Measurements from ENCODE around the gene AHRR. TPM values are rescaled to one million over a fixed set of nuclear protein-coding genes. Genes with fewer than 3 reads are reported as not detected.
"Not testable (repeated sequence)": the region's sequence is repeated elsewhere in the genome, so short reads cannot be mapped to it uniquely, and the experiment has no call there.

AHRR gene
- total and polyA plus RNA-seq, 9 donors, result 1.4 to 6.9 (median 2.8) TPM

DNA sequence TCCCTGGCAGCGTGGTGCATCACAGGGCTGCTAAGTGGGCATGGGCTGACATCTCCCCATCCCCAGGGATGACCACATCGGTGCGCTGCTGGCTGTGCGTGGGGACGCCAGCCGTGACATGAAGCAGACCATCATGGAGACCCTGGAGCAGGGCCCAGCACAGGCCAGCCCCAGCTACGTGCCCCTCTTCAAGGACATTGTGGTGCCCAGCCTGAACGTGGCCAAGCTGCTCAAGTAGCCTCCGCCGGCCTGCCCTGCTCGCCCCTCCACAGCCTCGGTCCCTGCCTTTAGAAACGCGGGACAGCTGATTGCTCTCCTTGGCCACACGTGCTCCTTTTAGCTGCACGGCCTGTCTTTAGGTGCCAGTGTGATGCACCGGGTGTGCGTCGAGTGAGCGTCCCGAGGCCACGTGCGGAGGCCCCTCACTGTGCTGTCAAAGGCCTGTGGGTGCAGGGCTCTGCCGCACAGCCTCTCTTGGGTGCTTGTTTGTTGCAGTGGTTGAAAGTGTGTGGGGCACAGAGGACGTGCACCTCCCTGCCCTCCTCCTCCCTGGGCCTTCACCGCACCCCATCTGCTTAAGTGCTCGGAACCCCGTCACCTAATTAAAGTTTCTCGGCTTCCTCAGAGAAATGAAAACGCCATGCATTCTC, 145.3 kb downstream of the AHRR start:
- Histone ChIP-seq H3K4me3 (ENCODE audit: low read length) (no peak overlapping the region), H3K27me3 (ENCODE audit: control insufficient read depth, insufficient read depth, low read length) (no peaks in the 10 kb centered on the region), H3K4me1 (ENCODE audit: control insufficient read depth, insufficient read depth, low read length) (peaks cover 7% of the 10 kb centered on the region), H3K9me3 (replicated peaks; ENCODE audit: control insufficient read depth, low read depth, low read length) (no peaks in the 10 kb centered on the region), H3K36me3 (ENCODE audit: control insufficient read depth, insufficient read depth, low read length) (peaks cover 70% of the 10 kb centered on the region), H3K27ac (ENCODE audit: low read length) (no peak overlapping the region)
- WGBS (ENCODE audit: insufficient coverage), result 91% methylated on average over 26 of the region's 30 CpGs
- DNase-seq, result no peak

DNA sequence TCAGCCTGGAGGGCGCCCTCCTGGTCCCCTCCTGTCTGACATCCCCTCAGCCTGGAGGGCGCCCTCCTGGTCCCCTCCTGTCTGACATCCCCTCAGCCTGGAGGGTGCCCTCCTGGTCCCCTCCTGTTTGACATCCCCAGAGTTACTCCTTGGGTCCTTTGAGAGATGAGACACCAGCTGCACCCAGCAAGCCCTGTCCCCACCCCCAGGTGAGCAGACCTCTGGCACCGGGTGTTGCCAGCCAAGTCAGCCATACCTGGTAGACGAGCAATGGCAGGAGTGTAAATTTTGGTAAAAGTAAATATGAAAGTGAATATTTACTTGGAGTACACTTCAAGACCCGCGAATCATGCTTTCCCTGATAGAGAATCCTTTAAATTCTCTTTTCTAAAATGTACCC, 146.9 kb downstream of the AHRR start:
- DNase-seq, result no peak
- no CpG with 5 or more reads among the region's 6 CpGs for WGBS (ENCODE audit: insufficient coverage)
- Histone ChIP-seq H3K36me3 (ENCODE audit: control insufficient read depth, insufficient read depth, low read length) (peaks cover 58% of the 10 kb centered on the region), H3K4me3 (ENCODE audit: low read length) (no peak overlapping the region), H3K9me3 (replicated peaks; ENCODE audit: control insufficient read depth, low read depth, low read length) (no peaks in the 10 kb centered on the region), H3K27ac (ENCODE audit: low read length) (no peak overlapping the region), H3K4me1 (ENCODE audit: control insufficient read depth, insufficient read depth, low read length) (peaks cover 13% of the 10 kb centered on the region), H3K27me3 (ENCODE audit: control insufficient read depth, insufficient read depth, low read length) (no peaks in the 10 kb centered on the region)

DNA sequence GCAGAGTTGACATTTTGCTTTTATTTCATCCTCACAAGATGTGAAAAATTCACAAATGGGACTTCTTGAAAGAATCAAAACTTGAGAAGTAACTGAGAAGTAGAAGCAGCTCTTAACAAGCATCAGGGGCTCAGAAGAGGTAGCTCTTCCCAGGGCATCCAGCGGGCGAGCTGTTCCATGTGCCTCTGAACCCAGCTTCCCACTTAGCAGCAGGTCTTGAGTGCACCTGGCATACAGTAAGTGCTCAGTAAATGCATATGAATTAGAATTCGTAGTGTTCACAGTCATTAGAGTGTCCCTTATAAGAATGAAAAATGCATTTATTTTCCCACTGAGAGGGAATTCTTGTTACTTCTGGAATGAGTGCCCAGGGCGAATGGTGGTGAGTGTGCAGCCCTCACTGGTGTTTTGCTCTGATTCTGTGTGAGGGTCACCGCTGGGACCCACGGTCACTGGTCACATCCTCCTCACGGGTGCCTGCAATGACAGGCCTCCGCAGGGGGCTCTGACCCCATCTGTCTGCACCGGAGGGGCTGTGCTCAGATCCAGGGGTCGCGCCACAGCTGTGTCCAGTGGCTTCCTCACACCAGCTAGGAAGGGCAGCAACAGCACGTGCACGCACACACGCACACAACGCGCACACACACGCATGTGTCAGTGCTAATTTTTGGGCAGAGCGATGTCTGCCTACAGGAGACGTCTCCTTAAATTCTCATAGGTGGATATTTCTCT, 148.4 kb downstream of the AHRR start:
- H3K27me3 ChIP-seq (ENCODE audit: control insufficient read depth, insufficient read depth, low read length), result peaks cover 2% of the 10 kb centered on the region
- DNase-seq, result no peak
- no peaks in the 10 kb centered on the region for H3K9me3 ChIP-seq (replicated peaks; ENCODE audit: control insufficient read depth, low read depth, low read length)
- no peak overlapping the region for H3K4me3 ChIP-seq (ENCODE audit: low read length)
- WGBS (ENCODE audit: insufficient coverage), result 88% methylated on average over 9 of the region's 19 CpGs
- H3K36me3 ChIP-seq (ENCODE audit: control insufficient read depth, insufficient read depth, low read length), result peaks cover 46% of the 10 kb centered on the region
- H3K4me1 ChIP-seq (ENCODE audit: control insufficient read depth, insufficient read depth, low read length), result peaks cover 19% of the 10 kb centered on the region
- H3K27ac ChIP-seq (ENCODE audit: low read length), result no peak overlapping the region

DNA sequence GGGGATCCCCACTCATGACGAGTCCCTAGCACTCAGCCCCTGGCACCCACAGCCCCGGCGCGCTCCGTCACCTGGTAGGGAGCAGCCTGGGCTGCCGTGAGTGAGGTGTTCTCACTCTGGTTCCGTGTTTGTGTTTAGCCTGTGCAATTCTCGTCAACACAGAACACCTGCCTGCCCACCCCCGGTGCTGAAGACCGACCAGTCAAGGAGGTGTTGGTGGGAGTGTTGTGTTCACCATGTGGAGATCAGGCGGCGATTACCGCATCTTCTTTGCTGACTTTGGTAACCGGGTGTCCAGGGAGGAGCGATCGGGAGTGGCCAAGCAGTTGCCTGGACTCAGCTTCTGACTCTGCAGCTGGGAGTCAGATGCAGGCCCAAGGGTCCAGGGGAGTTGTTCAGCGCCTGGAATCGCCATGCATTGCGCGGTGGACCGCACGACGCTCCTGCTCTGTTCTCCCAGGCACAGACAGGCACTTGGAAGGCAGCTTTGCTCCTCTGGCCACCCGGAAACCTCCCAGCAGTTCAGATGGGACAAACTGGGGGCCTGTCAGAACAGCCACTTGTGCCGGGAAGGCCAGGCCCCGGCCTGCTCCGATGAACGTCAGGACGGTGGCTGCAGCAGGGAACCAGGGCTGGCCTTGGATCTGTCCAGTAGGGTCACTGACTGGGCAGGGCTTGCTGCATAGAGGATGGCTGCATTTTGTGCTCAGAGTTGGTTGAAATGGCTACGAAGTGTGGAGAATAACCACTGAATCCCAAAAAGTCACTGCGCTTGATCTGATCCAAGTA, 149.6 kb downstream of the AHRR start:
- 80% methylated on average over 31 of the region's 31 CpGs for WGBS (ENCODE audit: insufficient coverage)
- Histone ChIP-seq H3K9me3 (replicated peaks; ENCODE audit: control insufficient read depth, low read depth, low read length) (no peaks in the 10 kb centered on the region), H3K4me1 (ENCODE audit: control insufficient read depth, insufficient read depth, low read length) (peaks cover 27% of the 10 kb centered on the region), H3K4me3 (ENCODE audit: low read length) (no peak overlapping the region), H3K27me3 (ENCODE audit: control insufficient read depth, insufficient read depth, low read length) (peaks cover 10% of the 10 kb centered on the region), H3K36me3 (ENCODE audit: control insufficient read depth, insufficient read depth, low read length) (peaks cover 34% of the 10 kb centered on the region), H3K27ac (ENCODE audit: low read length) (no peak overlapping the region)
- no peak for DNase-seq

DNA sequence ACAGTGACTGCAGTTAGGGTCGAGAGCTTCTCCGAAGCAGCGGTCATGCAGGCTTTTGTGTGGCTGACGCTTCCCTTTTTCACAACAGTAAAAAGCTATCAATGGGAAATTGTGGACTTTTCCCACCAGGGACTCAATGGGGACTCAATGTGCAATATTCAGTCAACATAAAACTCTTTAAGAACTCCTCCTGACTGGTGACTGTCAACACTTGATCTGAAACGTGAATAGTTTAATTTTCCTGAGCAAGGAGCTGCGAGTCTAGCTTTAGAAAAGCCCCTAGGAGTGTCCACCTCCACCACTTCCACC, 150.2 kb downstream of the AHRR start:
- no peak for DNase-seq
- H3K9me3 ChIP-seq (replicated peaks; ENCODE audit: control insufficient read depth, low read depth, low read length), result no peaks in the 10 kb centered on the region
- WGBS (ENCODE audit: insufficient coverage), result 68% methylated on average over 4 of the region's 6 CpGs
- H3K27me3 ChIP-seq (ENCODE audit: control insufficient read depth, insufficient read depth, low read length), result peaks cover 10% of the 10 kb centered on the region
- H3K27ac ChIP-seq (ENCODE audit: low read length), result no peak overlapping the region
- peaks cover 27% of the 10 kb centered on the region for H3K4me1 ChIP-seq (ENCODE audit: control insufficient read depth, insufficient read depth, low read length)
- H3K4me3 ChIP-seq (ENCODE audit: low read length), result peak overlapping the region; percentile 69
- peaks cover 28% of the 10 kb centered on the region for H3K36me3 ChIP-seq (ENCODE audit: control insufficient read depth, insufficient read depth, low read length)

DNA sequence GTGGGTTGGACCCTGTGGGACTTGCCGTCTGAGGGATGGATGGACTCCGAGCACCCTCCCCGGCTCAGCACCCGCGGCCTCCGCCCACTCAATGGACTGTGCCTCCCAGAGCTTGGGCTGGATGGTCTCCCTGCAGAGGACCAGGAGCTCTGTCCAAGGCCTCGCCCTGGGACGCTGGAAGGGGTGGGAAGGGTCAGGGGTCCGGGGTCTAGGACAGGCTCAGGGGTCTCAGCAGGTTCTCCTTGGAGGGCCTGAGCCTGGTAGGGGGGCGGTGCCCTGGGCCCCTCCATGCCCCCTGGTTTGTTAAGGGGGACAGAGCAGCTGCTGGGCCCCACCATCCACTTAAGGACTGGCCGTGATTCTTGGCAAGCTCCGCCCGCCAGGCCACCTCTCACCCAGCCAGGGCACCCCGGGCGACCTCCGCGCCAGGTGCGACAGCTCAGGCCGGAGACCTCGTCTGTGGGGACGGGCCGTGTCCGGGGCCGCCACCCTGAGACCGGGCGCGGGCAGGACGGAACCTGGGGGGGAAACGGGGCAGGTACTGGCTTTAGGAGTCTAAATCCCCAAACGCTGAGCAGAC, 150.7 kb downstream of the AHRR start:
- H3K4me1 ChIP-seq (ENCODE audit: control insufficient read depth, insufficient read depth, low read length), result peaks cover 27% of the 10 kb centered on the region
- 7% methylated on average over 24 of the region's 30 CpGs for WGBS (ENCODE audit: insufficient coverage)
- peaks cover 10% of the 10 kb centered on the region for H3K27me3 ChIP-seq (ENCODE audit: control insufficient read depth, insufficient read depth, low read length)
- no peak overlapping the region for H3K27ac ChIP-seq (ENCODE audit: low read length)
- DNase-seq, result no peak
- peak overlapping the region; percentile 69 for H3K4me3 ChIP-seq (ENCODE audit: low read length)
- no peaks in the 10 kb centered on the region for H3K9me3 ChIP-seq (replicated peaks; ENCODE audit: control insufficient read depth, low read depth, low read length)
- peaks cover 24% of the 10 kb centered on the region for H3K36me3 ChIP-seq (ENCODE audit: control insufficient read depth, insufficient read depth, low read length)

DNA sequence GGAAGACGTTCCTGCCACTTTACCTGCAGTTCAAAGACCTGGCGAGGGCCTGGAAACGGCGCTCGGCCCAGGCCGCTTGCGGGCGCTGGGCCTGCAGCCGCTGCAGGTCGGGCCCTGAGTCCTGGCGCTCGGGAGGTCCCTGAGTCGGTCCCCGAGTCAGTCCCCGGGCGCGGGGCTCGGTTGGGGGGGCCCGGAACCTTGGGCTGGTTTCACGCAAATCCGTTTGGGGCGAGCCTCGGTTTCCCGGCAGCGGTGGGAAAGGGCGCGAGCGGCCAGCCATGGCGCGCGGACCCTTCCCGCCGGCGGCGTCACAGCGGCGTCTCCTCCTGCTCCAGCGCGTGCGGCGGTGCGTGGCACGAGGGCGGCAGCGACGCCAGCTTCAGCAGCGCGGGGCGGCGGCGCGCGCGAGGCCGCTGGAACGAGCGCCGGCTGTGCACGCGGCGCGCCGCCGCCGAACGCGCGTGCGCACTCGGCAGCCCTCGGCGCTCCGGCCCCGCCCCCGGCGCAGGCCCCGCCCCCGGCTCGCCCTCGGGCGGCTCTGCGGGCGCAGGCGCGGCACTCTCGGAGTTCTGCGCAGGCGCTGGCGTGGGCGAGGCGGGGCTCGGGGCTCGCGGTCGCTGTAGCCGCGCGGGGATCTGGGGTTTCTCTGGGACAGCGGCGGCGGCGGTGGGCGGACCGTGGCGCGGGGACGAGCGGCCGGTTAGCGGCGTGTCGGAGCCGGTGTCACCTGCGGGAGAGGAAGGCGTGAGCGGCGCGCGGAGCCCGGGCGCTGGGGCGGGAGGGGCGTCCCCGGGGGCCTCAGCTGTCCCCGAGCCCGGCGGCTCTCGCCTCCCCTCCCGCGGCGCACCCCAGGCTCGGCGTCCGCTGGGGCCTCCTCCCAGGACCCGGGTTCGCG, 151.4 kb downstream of the AHRR start:
- peaks cover 23% of the 10 kb centered on the region for H3K36me3 ChIP-seq (ENCODE audit: control insufficient read depth, insufficient read depth, low read length)
- H3K27me3 ChIP-seq (ENCODE audit: control insufficient read depth, insufficient read depth, low read length), result peaks cover 10% of the 10 kb centered on the region
- WGBS (ENCODE audit: insufficient coverage), result under 1% methylated on average over 135 of the region's 137 CpGs
- peak; percentile 92 for DNase-seq
- no peaks in the 10 kb centered on the region for H3K9me3 ChIP-seq (replicated peaks; ENCODE audit: control insufficient read depth, low read depth, low read length)
- H3K27ac ChIP-seq (ENCODE audit: low read length), result no peak overlapping the region
- peak overlapping the region; percentile 78 for H3K4me3 ChIP-seq (ENCODE audit: low read length)
- peaks cover 27% of the 10 kb centered on the region for H3K4me1 ChIP-seq (ENCODE audit: control insufficient read depth, insufficient read depth, low read length)

DNA sequence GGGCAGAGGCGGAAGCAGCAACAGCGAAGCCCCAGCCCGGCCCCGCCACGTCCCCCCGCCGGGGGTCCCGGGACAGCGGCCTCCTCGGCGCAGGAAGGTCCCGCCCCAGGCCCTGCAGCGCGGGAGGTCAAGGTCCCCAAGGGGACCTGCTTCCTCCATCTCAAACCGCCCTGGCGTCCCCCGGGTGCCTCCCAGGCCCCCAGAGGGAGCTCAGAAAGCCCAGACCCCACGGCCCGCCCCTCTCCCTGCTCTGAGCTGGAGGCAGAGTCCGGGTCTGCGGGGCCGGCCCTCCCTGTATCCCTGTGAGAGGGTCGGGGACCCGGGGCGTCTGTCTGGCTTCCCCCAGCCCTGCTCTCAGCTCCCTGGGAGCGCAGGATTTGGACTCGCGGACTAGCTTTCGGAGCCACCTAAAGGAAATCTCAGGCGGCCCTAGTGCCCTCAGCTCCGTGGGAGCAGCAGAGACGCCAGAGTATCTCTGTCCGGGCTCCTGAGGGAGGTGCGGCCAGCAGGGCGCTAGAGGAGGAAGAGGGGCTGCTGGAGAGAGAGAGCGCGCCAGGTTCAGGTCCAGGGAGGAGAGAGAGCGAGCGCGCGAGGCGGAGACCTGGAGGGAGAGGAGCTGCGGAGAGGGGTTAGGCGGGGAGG, 152.2 kb downstream of the AHRR start:
- peak overlapping the region; percentile 78 for H3K4me3 ChIP-seq (ENCODE audit: low read length)
- under 1% methylated on average over 41 of the region's 44 CpGs for WGBS (ENCODE audit: insufficient coverage)
- DNase-seq, result peak; percentile 55
- peaks cover 20% of the 10 kb centered on the region for H3K36me3 ChIP-seq (ENCODE audit: control insufficient read depth, insufficient read depth, low read length)
- H3K9me3 ChIP-seq (replicated peaks; ENCODE audit: control insufficient read depth, low read depth, low read length), result no peaks in the 10 kb centered on the region
- peak overlapping the region; percentile 42 for H3K27ac ChIP-seq (ENCODE audit: low read length)
- H3K4me1 ChIP-seq (ENCODE audit: control insufficient read depth, insufficient read depth, low read length), result peaks cover 27% of the 10 kb centered on the region
- peaks cover 10% of the 10 kb centered on the region for H3K27me3 ChIP-seq (ENCODE audit: control insufficient read depth, insufficient read depth, low read length)

DNA sequence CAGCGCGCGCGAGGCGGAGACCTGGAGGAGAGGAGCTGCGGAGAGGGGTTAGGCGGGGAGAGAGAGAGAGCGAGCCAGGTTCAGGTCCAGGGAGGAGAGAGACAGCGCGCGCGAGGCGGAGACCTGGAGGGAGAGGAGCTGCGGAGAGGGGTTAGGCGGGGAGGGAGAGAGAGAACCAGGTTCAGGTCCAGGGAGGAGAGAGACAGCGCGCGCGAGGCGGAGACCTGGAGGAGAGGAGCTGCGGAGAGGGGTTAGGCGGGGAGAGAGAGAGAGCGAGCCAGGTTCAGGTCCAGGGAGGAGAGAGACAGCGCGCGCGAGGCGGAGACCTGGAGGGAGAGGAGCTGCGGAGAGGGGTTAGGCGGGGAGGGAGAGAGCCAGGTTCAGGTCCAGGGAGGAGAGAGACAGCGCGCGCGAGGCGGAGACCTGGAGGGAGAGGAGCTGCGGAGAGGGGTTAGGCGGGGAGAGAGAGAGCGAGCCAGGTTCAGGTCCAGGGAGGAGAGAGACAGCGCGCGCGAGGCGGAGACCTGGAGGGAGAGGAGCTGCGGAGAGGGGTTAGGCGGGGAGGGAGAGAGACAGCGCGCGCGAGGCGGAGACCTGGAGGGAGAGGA, 152.8 kb downstream of the AHRR start:
- H3K9me3 ChIP-seq (replicated peaks; ENCODE audit: control insufficient read depth, low read depth, low read length); DNase-seq; H3K27ac ChIP-seq (ENCODE audit: low read length); H3K27me3 ChIP-seq (ENCODE audit: control insufficient read depth, insufficient read depth, low read length): not testable (repeated sequence)
- 1% methylated on average over 16 of the region's 50 CpGs for WGBS (ENCODE audit: insufficient coverage)
- Histone ChIP-seq H3K36me3 (ENCODE audit: control insufficient read depth, insufficient read depth, low read length) (peaks cover 18% of the 10 kb centered on the region), H3K4me1 (ENCODE audit: control insufficient read depth, insufficient read depth, low read length) (peaks cover 27% of the 10 kb centered on the region), H3K4me3 (ENCODE audit: low read length) (peak overlapping the region; percentile 78)

All from muscle of leg (tissue), 11 donors.